SU-DHL-6 (cell line): Measurements from ENCODE around the gene SFI1.
A peak's percentile ranks its signal among the peaks of the same experiment; 100 is the strongest.

Experiments
- H2AFZ ChIP-seq: fragments of 200-600 bp; sonication (generic); 2 replicates; pipeline ENCODE4 v1.6.1; 2014; ENCODE audit warnings: low read depth, mild to moderate bottlenecking, moderate library complexity, mixed read lengths, antibody characterized with exemption, low read length; ENCODE audit not compliant: severe bottlenecking
- H3F3A ChIP-seq: fragments of 200-600 bp; shearing (Covaris generic); 2 replicates; pipeline ENCODE4 v1.6.0; 2016; ENCODE audit warnings: antibody characterized with exemption, mild to moderate bottlenecking; ENCODE audit not compliant: insufficient read depth
- H3K27ac ChIP-seq: fragments of 200-600 bp; sonication (generic); 2 replicates; pipeline ENCODE4 v1.5.1; 2016; ENCODE audit warnings: low read depth, mild to moderate bottlenecking, low read length, moderate library complexity, mixed read lengths
- H3K27me3 ChIP-seq: fragments of 200-600 bp; sonication (generic), shearing (Covaris generic); 2 replicates; pipeline ENCODE4 v1.6.0; 2014; ENCODE audit warnings: mild to moderate bottlenecking, low read length
- H3K36me3 ChIP-seq: fragments of 200-600 bp; sonication (generic); 2 replicates; pipeline ENCODE4 v1.6.1; 2014; ENCODE audit warnings: mild to moderate bottlenecking, low read length, mixed read lengths
- H3K4me2 ChIP-seq: fragments of 300-600, 200-600 bp; shearing (Covaris generic), sonication (generic); 2 replicates; pipeline ENCODE4 v1.6.0; 2014; ENCODE audit warnings: low read length, low read depth, mild to moderate bottlenecking; ENCODE audit not compliant: poor library complexity, severe bottlenecking
- H3K4me3 ChIP-seq: fragments of 200-600 bp; sonication (generic); 2 replicates; pipeline ENCODE4 v1.5.1; 2014; ENCODE audit warnings: antibody characterized with exemption, low read length, mild to moderate bottlenecking, mixed read lengths; ENCODE audit not compliant: insufficient read depth, poor library complexity, severe bottlenecking
- H3K79me2 ChIP-seq: fragments of 200-600 bp; sonication (generic); 2 replicates; pipeline ENCODE4 v1.6.1; 2014; ENCODE audit warnings: mild to moderate bottlenecking, low read length, moderate library complexity; ENCODE audit not compliant: insufficient read depth
- H3K9ac ChIP-seq: fragments of 200-600 bp; sonication (generic); 2 replicates; pipeline ENCODE4 v1.7.0; 2014; ENCODE audit warnings: mild to moderate bottlenecking, low read length
- H3K9me2 ChIP-seq: fragments of 200-600 bp; sonication (generic); replicated peaks from 2 replicates; pipeline ENCODE4 v1.6.1; 2014; ENCODE audit warnings: low read length; ENCODE audit not compliant: insufficient read depth
- H3K9me3 ChIP-seq: fragments of 200-600 bp; sonication (generic); 2 replicates; pipeline ENCODE4 v1.6.1; 2014; ENCODE audit warnings: low read length, mixed read lengths; ENCODE audit not compliant: insufficient read depth
- H4K20me1 ChIP-seq: fragments of 200-600 bp; sonication (generic); 2 replicates; pipeline ENCODE4 v1.6.1; 2014; ENCODE audit warnings: low read depth, mild to moderate bottlenecking, antibody characterized with exemption, low read length, moderate library complexity, mixed read lengths
- CTCF ChIP-seq: fragments of 200-600 bp; sonication (generic); IDR thresholded peaks from one replicate; pipeline ENCODE4 v1.5.1; 2017; ENCODE audit warnings: antibody characterized with exemption, mild to moderate bottlenecking, low read length, moderate library complexity; ENCODE audit not compliant: insufficient read depth, poor library complexity, severe bottlenecking
- EZH2phosphoT487 ChIP-seq: fragments of 200-600 bp; sonication (generic), shearing (Covaris generic); conservative IDR thresholded peaks from 2 replicates; pipeline ENCODE4 v1.6.1; 2018; ENCODE audit warnings: mild to moderate bottlenecking, antibody characterized with exemption, low read length, moderate library complexity, mixed read lengths

SFI1 gene

GRCh38 chr22:31496007-31496734 lies at the start of gene SFI1:
Gene SFI1 (plus strand): TSS chr22:31496536. CDS start chr22:31508285, 11,749 bp downstream.
- Histone ChIP-seq H3K27me3 (no peaks in the 10 kb centered on the region), H3K27ac (peak within 1 kb of the TSS; percentile 93), H3K9me3 (no peaks in the 10 kb centered on the region), H3K4me3 (peak within 1 kb of the TSS; percentile 89), H3K79me2 (peaks cover 36% of the 10 kb centered on the region), H2AFZ (peak within 1 kb of the TSS; percentile 88), H4K20me1 (no peaks in the 10 kb centered on the region), H3K9ac (peak within 1 kb of the TSS; percentile 75), H3K9me2 (no peaks in the 10 kb centered on the region), H3K4me2 (peak within 1 kb of the TSS; percentile 100), H3F3A (peaks cover 46% of the 10 kb centered on the region), H3K36me3 (no peaks in the 10 kb centered on the region)
- TF ChIP-seq EZH2phosphoT487 (no peak), CTCF (peak; percentile 31)

GRCh38 chr22:31446767-31447166 lies 49.6 kb upstream of the SFI1 start:
- Histone ChIP-seq H3K9ac (no peak overlapping the region), H3K27ac (no peak overlapping the region), H3K4me2 (no peak overlapping the region), H3K9me3 (no peaks in the 10 kb centered on the region), H3K36me3 (peaks cover 16% of the 10 kb centered on the region; the same call in 1 of the 2 replicates), H4K20me1 (no peaks in the 10 kb centered on the region), H3F3A (peaks cover 12% of the 10 kb centered on the region), H3K79me2 (no peaks in the 10 kb centered on the region), H3K9me2 (no peaks in the 10 kb centered on the region), H3K4me3 (no peak overlapping the region), H3K27me3 (no peaks in the 10 kb centered on the region), H2AFZ (no peak overlapping the region)
- TF ChIP-seq EZH2phosphoT487 = no peak
- no peak for TF ChIP-seq CTCF

GRCh38 chr22:31447337-31447736 lies 49.0 kb upstream of the SFI1 start:
- Histone ChIP-seq H3K4me2 (no peak overlapping the region), H3F3A (peaks cover 14% of the 10 kb centered on the region), H3K9me3 (no peaks in the 10 kb centered on the region), H3K27me3 (no peaks in the 10 kb centered on the region), H4K20me1 (no peaks in the 10 kb centered on the region), H3K27ac (no peak overlapping the region), H3K9ac (no peak overlapping the region), H3K9me2 (no peaks in the 10 kb centered on the region), H3K79me2 (no peaks in the 10 kb centered on the region), H2AFZ (no peak overlapping the region), H3K4me3 (no peak overlapping the region), H3K36me3 (peaks cover 16% of the 10 kb centered on the region; the same call in 1 of the 2 replicates)
- TF ChIP-seq CTCF = no peak
- no peak for TF ChIP-seq EZH2phosphoT487
